ENCODE measurements around the gene CCDC158. TPM values are rescaled to one million over a fixed set of nuclear protein-coding genes. Genes with fewer than 3 reads are reported as not detected.

CCDC158 gene
- total RNA-seq, 1 donor, result 0.36 TPM

DNA sequence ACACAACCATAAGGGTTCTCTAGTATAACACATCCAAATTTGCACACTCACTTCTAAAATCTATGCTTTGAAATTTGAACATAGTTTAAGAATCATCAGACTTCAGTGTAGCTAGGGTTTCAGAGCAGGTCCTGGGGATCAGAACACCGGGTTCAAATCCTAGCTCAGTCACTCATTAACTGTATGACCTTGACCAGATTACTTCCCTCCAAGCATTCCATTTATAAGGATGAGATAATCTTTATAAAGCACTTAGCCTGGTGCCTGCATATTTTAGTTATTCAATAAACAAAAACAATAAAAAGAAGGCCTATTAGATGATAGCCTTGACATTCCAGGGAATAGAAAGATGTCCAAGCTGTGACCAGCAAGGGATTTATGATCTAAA, 119.2 kb downstream of the CCDC158 start:
- H2AFZ ChIP-seq (ENCODE audit: low read length), result no peak overlapping the region
- H3K4me1 ChIP-seq (ENCODE audit: insufficient read depth, low read length), result peaks cover 20% of the 10 kb centered on the region
- peaks cover 3% of the 10 kb centered on the region for H4K20me1 ChIP-seq (ENCODE audit: insufficient read depth, low read length)
- H3K27me3 ChIP-seq (ENCODE audit: insufficient read depth, low read length), result no peaks in the 10 kb centered on the region
- H3K36me3 ChIP-seq (ENCODE audit: insufficient read depth, low read length), result no peaks in the 10 kb centered on the region
- H3K79me2 ChIP-seq (ENCODE audit: insufficient read depth, low read length), result peaks cover 9% of the 10 kb centered on the region
- DNase-seq (ENCODE audit: insufficient read length, low spot score, missing footprints), result no peak
- TF ChIP-seq, protein P1, sequence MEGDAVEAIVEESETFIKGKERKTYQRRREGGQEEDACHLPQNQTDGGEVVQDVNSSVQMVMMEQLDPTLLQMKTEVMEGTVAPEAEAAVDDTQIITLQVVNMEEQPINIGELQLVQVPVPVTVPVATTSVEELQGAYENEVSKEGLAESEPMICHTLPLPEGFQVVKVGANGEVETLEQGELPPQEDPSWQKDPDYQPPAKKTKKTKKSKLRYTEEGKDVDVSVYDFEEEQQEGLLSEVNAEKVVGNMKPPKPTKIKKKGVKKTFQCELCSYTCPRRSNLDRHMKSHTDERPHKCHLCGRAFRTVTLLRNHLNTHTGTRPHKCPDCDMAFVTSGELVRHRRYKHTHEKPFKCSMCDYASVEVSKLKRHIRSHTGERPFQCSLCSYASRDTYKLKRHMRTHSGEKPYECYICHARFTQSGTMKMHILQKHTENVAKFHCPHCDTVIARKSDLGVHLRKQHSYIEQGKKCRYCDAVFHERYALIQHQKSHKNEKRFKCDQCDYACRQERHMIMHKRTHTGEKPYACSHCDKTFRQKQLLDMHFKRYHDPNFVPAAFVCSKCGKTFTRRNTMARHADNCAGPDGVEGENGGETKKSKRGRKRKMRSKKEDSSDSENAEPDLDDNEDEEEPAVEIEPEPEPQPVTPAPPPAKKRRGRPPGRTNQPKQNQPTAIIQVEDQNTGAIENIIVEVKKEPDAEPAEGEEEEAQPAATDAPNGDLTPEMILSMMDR (IDR thresholded peaks at IDR 0.05; ENCODE audit: extremely low read depth, low read depth, low read length), result no peak
- H3K27ac ChIP-seq (ENCODE audit: low read depth, low read length), result peak overlapping the region; percentile 25
- no peak overlapping the region for H3K4me3 ChIP-seq (ENCODE audit: insufficient read depth, low read length)
- H3K4me2 ChIP-seq (ENCODE audit: insufficient read depth, low read length), result peak overlapping the region; percentile 62
- H3K9me3 ChIP-seq (ENCODE audit: low read depth, low read length), result no peaks in the 10 kb centered on the region

DNA sequence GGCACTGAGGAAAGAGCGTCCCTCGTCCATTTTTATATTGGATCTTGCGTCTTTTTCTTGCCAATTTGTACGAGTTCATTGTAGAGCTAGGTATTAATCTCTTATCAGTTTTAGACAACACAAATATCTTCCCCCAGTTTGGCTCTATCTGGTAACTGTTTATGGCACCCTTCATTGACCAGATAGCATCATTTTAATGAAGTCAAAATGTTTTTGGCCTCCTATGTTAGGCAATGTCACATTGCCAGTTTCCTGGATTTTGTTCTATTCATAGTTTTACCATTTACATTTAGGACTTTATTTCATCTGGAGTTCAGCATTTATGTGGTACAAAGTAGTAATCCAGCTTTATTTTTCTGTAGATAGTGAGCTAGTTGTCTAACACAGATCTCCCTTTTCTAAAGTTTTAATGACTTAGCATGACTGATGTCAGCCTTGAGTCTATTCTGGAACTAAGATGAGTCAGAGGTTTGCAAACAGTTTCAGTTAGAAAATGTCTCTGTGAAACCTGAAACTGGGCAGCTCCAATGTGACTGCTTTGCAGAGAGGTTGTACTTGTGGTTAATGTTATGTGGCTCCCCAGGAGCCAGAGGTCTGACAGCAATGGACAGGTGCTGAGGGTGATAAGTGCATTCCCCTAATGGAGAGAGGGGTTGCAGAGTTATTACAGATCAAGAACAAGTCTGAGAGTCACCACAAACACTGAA, 119.7 kb downstream of the CCDC158 start:
- peaks cover 20% of the 10 kb centered on the region for H3K4me1 ChIP-seq (ENCODE audit: insufficient read depth, low read length)
- no peak overlapping the region for H2AFZ ChIP-seq (ENCODE audit: low read length)
- DNase-seq (ENCODE audit: insufficient read length, low spot score, missing footprints), result peak; percentile 82
- no peak overlapping the region for H3K4me3 ChIP-seq (ENCODE audit: insufficient read depth, low read length)
- H3K36me3 ChIP-seq (ENCODE audit: insufficient read depth, low read length), result no peaks in the 10 kb centered on the region
- TF ChIP-seq, protein P1 (IDR thresholded peaks at IDR 0.05; ENCODE audit: extremely low read depth, low read depth, low read length), result no peak
- peak overlapping the region; percentile 41 for H3K27ac ChIP-seq (ENCODE audit: low read depth, low read length)
- H3K79me2 ChIP-seq (ENCODE audit: insufficient read depth, low read length), result peaks cover 9% of the 10 kb centered on the region
- H3K27me3 ChIP-seq (ENCODE audit: insufficient read depth, low read length), result no peaks in the 10 kb centered on the region
- peak overlapping the region; percentile 62 for H3K4me2 ChIP-seq (ENCODE audit: insufficient read depth, low read length)
- peaks cover 3% of the 10 kb centered on the region for H4K20me1 ChIP-seq (ENCODE audit: insufficient read depth, low read length)
- no peaks in the 10 kb centered on the region for H3K9me3 ChIP-seq (ENCODE audit: low read depth, low read length)

DNA sequence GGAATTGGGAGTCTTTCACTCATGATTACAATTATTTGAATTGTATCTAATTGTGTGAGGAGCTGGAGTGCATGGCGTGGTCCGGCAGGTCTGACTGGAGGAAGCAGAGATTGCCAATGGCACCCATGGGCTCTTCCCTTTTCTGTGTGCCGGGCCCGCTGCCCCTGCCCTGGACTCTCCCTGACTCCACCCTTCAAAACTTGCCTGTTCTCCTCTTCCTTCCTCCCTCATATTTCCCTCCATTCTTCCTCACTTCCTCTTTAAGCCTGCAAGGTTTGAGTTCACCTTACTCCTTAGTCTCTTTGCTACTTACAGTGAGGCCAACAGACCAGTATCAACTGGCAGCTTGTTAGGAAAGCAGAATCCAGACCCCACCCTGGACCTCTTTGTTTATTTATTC, 120.9 kb downstream of the CCDC158 start:
- DNase-seq (ENCODE audit: insufficient read length, low spot score, missing footprints), result no peak
- H4K20me1 ChIP-seq (ENCODE audit: insufficient read depth, low read length), result peaks cover 3% of the 10 kb centered on the region
- H3K4me2 ChIP-seq (ENCODE audit: insufficient read depth, low read length), result no peak overlapping the region
- H3K27me3 ChIP-seq (ENCODE audit: insufficient read depth, low read length), result no peaks in the 10 kb centered on the region
- no peak overlapping the region for H3K27ac ChIP-seq (ENCODE audit: low read depth, low read length)
- TF ChIP-seq, protein P1 (IDR thresholded peaks at IDR 0.05; ENCODE audit: extremely low read depth, low read depth, low read length), result no peak
- no peaks in the 10 kb centered on the region for H3K36me3 ChIP-seq (ENCODE audit: insufficient read depth, low read length)
- H3K79me2 ChIP-seq (ENCODE audit: insufficient read depth, low read length), result peaks cover 3% of the 10 kb centered on the region
- H3K9me3 ChIP-seq (ENCODE audit: low read depth, low read length), result no peaks in the 10 kb centered on the region
- no peak overlapping the region for H3K4me3 ChIP-seq (ENCODE audit: insufficient read depth, low read length)
- H2AFZ ChIP-seq (ENCODE audit: low read length), result no peak overlapping the region
- H3K4me1 ChIP-seq (ENCODE audit: insufficient read depth, low read length), result peaks cover 15% of the 10 kb centered on the region

DNA sequence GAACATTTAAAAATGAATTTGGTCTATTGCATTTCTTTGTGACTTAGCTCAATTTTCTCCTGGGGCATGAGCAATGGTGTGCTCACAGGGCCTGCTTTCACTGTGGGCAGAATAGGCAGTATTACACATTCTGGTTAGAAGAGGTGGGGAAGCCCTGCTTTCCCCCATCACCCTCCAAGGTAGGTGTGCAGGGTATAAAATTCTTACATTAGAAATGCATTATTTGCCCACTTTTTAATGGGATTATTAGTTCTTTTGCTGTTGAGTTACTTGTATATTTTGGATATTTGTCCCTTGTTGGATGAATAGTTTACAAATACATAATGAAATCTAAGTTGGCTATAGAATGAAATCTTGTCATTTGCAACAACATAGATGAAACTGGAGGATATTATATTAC, 122.7 kb downstream of the CCDC158 start:
- Histone ChIP-seq H2AFZ (ENCODE audit: low read length) (no peak overlapping the region), H3K27ac (ENCODE audit: low read depth, low read length) (no peak overlapping the region), H3K4me1 (ENCODE audit: insufficient read depth, low read length) (peaks cover 15% of the 10 kb centered on the region), H4K20me1 (ENCODE audit: insufficient read depth, low read length) (peaks cover 3% of the 10 kb centered on the region), H3K4me3 (ENCODE audit: insufficient read depth, low read length) (no peak overlapping the region), H3K4me2 (ENCODE audit: insufficient read depth, low read length) (no peak overlapping the region), H3K79me2 (ENCODE audit: insufficient read depth, low read length) (no peaks in the 10 kb centered on the region), H3K9me3 (ENCODE audit: low read depth, low read length) (no peaks in the 10 kb centered on the region), H3K36me3 (ENCODE audit: insufficient read depth, low read length) (no peaks in the 10 kb centered on the region), H3K27me3 (ENCODE audit: insufficient read depth, low read length) (no peaks in the 10 kb centered on the region)
- TF ChIP-seq, protein P1 (IDR thresholded peaks at IDR 0.05; ENCODE audit: extremely low read depth, low read depth, low read length), result no peak
- DNase-seq (ENCODE audit: insufficient read length, low spot score, missing footprints), result no peak
